HG03378 (cell line): ENCODE measurements around the gene TESK2.
"Not testable (repeated sequence)": the region's sequence is repeated elsewhere in the genome, so short reads cannot be mapped to it uniquely, and the experiment has no call there.

Experiments used
- ATAC-seq: cut with Tn5 transposase; IDR thresholded peaks from one replicate; pipeline ENCODE4 v1.9.1; 2021; ENCODE audit warnings: mild to moderate bottlenecking, moderate library complexity; ENCODE audit not compliant: unreplicated experiment

Gene TESK2

DNA sequence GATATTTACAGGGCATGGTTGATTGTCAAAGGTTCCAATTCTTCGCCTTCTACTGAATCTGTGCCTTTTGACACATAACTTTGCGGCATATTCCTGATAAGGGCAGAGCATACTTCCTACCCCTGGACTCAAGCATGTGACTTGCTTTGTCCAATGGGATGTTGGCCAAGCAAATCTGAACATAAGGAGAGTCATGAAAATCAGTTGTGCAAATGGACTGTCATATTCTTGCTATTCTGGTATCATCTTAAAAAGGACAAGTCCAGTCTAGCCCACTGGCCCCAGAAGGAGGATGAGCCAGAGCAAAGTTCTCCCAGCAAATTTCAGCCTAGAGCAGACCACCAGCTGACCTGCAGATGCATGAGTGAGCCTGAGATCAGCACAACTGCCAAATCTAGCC lies 109.7 kb downstream of the TESK2 start:
- ATAC-seq = no peak

DNA sequence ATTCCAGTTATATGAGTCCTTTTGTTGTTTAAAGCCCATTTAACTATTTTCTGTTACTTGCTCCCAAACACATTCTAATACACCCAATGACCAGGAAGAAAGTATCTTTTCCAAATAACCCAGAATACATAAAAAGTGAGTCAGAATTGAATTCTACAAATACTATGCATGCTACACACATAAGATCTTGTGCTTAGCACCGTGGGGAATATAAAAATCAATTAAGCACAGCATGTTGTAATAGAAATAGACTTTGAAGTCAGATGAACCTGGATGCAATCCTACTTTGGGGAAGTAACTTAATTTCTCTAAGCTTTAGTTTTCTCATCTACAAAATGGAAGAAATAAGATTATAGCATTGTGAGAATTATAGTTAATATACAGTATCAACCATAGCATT lies 110.2 kb downstream of the TESK2 start:
- no peak for ATAC-seq

DNA sequence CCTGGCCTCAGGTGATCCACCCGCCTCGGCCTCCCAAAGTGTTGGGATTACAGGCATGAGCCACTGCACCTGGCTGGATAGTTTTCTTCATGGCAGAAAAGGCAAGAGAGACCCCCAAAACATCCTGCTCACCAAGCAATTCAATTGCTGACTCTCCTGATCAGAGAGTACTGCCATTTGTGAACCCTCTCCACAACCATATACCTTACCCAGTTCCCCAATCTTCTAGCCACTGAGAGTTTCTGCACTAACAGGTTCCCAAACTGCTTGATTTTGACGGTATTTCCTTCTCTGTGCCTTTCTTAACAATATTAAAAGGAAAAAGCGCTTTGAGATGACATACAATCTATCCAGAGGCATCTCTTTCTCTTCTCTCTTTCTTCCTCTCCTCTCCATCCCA lies 110.8 kb downstream of the TESK2 start:
- no peak for ATAC-seq

DNA sequence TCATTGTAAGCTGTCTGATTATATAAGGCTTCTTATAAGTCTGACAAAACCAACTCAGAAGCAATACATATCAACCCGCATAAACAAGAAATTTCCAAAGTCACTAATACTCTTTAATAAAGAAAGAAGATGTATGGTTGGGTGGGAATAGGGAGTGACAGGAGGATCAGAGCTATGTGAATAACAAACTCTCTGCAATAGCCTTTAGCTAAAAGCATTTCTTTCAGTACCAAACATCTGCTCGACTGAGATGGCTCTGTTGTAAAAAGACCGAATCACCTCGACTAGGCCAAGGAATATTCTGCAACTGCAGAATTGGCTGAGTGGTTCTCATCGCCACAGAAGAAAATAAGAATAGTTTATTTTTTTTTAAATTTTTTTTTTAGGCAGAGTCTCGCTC lies 111.4 kb downstream of the TESK2 start:
- no peak for ATAC-seq

DNA sequence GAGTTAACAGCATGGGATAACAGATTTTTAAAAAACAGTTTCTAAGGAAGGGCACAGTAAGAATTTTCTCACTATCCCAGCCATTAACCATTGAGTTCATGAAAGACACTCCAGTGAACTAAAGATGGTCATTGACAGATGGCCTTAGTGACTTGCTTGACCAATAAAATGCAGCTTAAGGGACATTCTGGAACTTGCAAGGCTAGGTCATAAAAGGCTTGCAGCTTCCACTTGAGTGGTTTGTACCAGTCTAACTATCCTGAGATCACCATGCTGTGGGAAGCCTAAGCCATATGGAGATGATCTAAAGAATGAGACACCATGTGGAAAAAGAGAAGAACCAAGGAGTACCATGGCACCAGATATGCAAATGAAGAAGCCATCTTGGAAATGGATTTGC lies 112.8 kb downstream of the TESK2 start:
- ATAC-seq = no peak

DNA sequence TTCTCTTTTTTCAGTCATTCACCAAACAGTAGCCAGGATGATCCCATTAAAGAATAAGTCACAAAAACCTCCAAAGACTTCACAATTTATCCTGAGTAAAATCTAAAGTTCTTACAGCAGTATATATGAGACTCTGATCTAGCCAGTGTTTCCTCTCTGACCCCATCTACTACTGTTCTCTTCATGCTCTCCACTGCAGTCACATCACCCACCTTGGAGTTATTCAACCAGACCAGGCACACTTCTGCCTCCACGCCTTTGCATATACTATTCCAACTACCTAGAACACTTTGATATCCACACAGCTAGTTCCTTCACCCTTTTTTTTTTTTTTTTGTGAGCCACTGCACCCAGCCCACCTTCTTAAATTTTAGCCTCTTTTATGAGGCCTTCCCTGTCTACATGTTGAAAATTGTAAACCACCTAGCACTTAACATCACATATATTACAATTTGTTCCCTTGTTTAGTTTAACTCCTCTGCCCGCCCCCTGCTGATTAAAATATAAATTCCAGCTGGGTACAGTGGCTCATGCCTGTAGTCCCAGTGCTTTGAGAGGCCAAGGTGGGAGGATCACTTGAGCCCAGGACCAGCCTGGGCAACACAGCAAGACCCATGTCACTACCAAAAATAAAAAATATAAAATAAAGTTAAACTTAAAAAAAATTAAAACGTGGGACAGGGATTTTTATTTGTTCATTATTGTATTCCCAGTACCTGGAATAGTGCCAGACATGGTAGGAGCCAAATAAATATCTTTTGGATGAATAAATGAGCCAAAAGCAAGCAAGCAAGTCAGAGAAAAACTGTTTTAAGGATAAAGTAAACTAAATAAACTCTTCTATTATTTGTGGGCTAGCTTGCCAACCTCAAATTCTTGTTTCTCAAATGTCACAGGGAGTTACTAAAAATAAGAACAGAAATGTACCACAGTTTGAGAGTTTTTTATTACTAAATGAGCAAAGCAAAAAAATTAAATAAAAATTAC lies 115.6 kb downstream of the TESK2 start:
- no peak for ATAC-seq

DNA sequence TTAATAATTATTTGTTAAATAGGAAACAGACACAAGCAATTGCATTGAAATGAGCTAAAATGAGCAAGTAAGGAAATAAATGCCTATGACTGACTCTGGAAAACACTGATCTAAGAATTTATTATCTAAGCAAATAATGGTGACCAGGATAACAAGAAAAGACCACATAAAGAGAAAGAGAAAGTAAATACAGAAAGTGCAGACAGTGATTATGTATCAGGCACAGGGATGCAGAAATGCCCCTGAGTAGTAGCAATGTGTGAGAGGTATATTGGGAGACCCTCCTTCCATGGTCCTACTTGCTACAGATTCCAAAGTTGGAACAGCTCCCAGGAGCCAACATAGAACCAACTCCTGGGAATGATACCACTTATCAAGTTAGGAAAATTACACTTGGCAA lies 117.4 kb downstream of the TESK2 start:
- no peak for ATAC-seq

DNA sequence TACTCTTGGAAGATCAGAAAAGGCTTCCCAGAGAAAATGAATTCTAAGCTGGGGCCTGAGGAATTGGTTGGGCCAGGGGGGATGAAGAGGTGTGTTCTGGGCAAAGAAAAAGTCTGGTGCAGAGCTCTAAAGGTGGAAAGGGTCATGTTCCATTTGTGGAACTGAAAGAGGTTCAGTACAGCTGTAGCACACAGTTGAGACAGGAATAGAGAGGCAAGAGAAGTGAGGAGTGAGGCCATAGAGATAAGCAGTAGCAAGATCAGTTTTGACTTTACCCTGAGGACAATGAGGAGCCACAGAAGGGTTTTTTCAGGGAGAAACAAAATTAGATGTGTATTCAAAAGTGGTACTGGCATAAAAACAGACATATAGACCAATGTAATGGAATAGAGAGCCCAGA lies 120.4 kb downstream of the TESK2 start:
- peak; percentile 59 for ATAC-seq

DNA sequence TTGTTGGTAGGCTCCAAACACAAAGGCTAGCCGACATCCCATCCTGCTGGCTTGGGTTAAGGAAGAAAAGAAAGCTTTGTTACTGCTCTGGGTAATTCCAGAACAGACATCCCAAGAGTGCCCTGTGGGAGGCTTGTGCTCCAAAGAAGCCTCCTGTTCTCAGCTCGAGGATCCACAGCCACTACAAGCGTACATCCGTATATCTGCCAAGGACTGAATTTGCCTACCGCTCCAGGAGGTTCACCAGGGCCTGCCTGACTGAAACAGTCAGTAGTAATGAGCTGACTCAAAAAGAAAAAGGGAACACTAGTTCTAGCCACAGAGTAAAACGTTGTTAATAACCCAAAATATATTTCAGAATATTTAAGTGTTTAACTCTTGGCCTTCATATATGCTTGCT lies 125.9 kb downstream of the TESK2 start:
- ATAC-seq = peak; percentile 77

DNA sequence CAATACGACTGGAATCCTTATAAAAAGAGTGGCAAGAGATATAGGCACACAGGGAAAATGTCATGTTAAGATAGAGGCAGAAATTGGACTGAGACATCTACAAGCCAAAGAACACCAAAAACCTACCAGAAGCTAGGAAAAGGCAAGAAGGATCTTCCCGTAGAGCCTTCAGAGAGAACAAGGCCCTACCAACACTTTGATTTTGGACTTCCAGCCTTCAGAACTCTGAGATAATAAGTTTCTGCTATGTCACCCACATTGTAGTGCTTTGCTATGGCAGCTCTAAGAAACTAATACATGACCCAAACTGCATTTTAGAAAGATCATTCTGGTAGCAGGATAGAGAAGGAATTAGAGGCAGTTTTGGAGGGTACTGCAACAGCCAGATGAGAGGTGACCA lies 126.7 kb downstream of the TESK2 start:
- ATAC-seq = no peak

DNA sequence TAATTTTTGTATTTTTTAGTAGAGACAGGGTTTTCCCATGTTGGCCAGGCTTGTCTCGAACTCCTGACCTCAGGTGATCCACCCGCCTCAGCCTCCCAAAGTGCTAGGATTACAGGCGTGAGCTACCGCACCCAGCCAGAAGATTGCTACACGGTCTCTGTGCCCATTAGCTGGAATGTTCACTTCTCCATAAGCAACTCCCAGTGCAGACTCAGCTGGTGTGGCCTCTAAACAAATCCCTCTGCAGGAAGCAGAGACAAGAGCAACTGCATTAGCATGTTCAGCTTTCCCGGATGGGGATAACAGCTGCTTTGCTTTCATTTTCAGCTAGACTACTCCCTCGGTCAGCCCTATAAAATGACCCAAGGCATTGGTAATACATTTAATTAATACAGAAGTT lies 130.0 kb downstream of the TESK2 start:
- not testable (repeated sequence) for ATAC-seq

DNA sequence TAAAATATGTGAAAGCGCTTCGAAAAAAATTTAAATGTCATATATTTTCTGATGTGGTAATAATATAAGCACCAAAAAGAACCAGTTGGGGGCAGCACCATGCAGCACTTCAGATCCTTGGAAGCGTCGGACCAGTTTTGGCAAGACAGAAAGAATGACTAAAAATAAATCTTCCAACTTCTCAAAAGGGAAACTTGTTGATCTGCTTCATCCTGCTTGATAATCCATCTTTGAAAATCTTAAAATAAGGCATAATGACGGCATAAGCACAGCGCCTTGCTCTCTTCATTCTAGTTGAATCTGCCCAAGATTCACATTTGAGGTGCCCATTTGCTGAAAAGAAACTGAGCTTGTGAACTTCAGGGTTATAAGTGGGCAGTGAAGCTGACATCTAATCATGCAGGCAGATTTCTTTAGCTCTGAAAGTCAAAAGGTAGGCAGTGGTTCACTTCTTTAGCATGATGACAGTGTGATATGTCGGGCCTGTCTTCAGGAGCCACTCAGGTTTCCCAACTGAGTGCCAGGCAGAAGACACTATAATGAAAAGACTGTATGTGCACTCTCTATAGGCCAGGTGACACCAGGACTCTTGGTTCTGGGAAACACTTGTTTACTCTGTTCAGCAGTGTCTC lies 131.0 kb downstream of the TESK2 start:
- no peak for ATAC-seq

DNA sequence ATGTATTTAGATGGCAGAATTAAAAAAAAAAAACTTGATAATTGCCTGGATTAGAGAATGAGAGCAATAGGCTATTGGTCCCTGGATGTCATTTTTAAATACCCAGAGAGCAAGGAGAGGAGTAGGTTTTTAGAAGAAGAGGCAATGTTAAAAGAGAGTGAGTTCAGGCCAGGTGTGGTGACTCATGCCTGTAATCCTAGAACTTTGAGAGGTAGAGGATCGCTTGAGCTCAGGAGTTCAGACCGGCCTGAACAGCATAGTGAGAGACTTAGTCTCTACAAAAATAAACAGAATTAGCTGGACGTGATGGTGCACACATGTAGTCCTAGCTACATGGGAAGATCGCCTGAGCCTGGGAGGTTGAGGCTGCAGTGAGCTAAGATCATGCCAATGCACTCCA lies 134.8 kb downstream of the TESK2 start:
- no peak for ATAC-seq

DNA sequence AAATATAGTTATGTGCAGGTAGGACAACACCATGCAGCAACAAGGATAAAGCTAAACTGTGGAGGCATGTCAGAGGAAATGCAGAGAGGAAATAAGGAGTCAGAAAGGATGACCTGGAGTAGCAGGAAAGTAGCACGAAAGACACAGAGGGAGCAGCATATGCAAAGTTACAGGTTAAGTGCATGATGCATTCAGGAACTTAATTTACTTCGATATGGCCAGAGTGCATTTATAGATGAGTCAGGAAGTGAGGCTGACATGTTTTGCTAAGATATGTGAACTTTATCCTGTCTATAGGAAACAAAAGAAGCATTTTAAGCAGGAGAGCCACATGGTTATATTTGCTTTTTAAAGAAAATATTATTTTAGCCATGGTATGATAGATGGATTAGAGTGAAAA lies 135.3 kb downstream of the TESK2 start:
- no peak for ATAC-seq

DNA sequence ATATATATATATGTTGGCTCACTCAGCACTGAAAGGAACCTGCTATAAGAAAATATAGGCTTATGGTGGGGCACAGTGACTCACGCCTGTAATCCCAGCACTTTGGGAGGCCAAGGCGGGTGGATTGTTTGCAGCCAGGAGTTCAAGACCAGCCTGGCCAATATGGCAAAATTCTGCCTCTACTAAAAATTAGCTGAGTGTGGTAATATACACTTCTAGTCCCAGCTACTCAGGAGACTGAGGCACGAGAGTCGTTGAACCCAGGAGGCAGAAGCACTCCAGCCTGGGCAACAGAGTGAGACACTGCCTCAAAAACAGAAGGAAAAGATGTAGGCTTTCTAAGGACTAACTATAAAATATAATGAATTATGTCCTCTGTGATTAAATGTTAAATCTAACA lies 136.1 kb downstream of the TESK2 start:
- ATAC-seq = no peak

DNA sequence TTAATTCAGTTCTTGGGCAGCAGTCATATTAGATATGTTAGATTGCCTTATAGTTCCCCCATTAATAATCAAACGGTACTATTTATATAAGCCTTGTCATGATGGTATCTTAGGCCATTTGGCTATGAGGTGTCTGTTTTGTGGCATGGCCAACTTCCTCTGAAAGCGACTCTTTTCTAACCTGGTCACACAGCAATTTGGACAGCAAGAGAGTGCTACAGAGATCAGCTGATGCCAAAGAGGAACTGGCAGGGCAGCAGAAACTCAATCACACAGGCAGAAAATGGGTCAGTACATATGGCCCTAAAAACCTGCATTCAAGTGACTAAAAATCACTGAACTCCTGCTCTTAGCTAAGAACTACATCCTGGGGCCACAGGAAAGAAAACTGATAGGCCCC lies 137.3 kb downstream of the TESK2 start:
- ATAC-seq = no peak

DNA sequence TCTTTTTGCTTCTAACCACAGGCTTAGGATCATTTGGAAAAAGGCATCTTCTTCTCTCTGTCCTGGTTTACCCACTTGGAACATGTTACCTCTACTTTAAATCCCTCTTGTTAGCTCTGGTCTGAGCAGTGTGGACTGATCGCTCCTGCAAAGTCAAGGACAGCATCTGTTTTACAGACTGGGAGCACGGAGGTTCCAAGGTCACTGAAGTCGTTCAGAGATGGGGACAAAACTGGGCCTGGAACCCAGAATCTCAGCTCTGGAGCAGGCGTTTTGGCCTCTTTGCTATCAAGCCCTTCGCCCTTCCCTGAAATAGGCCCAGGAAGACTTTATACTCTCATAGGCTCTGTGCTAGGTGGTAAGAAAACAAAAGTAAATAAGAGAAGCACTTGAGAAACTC lies 139.5 kb downstream of the TESK2 start:
- no peak for ATAC-seq

DNA sequence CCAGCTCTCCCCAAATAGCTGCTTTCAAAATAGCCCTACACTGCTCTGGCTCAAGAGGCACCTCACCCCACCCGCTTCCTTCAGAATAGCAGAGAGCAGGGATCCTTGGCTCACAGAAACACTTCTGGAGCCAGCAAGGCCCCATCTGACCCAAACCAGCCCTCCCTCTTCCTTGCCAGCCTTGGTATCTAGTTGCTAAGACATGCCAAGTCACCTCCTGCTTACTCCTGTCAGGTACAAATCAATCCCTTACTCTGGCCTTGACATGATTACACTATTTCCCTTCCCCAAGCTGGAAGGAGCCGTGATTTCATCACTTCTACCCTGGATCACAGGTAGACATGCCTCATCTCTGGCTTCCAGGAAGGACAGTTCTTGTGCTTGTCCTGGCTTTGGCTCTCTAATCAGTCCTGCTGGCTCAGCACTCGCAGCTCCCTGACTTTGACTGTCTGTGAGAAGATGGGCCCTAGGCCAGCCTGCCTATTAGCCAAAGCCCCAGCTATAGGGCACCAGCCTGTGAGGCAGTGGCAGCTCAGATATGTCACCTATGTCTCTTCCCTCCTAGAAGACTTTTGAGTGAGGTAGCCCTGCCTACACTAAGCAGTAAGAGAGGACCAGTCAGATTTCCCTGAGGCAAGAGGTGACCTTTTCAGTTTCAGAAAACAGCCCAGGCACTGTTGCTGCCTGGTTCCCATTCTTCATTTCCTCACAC lies 141.8 kb downstream of the TESK2 start:
- no peak for ATAC-seq

DNA sequence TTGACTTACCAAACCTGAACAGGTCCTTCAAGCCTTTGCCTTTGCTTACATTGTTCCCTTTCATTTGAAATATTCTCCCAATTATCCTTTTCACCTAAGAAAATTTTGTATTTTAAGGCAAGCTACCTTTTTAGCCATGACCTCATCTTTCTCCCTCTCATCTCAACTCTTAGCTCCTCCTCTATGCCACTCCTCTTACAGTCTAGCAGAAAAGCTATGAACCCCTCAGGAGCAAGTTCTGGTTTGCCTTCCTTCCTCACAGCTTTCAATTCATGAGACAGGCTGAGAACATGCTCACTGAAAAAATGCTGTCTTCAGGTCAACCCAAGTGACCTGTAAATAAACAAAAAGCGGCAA lies 142.4 kb downstream of the TESK2 start:
- ATAC-seq = no peak

DNA sequence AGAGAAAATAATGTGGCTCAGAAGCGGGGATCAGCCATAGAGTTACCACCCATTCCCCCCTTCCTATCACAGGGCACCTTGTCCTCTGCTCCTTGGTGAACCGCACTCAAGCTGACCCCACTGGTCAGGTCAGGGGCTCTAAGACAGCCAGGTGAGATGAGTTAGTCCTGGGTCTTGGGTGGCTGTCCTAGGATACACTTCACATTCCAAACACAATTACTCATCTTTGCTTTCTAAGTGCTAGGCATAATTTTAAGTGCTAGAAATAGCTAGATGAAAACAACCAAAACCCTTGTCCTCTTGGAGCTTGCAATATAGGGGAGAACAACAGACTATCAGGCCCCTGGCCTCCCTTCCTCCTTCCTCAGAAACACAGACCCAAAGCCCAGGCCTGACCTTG lies 142.9 kb downstream of the TESK2 start:
- no peak for ATAC-seq

DNA sequence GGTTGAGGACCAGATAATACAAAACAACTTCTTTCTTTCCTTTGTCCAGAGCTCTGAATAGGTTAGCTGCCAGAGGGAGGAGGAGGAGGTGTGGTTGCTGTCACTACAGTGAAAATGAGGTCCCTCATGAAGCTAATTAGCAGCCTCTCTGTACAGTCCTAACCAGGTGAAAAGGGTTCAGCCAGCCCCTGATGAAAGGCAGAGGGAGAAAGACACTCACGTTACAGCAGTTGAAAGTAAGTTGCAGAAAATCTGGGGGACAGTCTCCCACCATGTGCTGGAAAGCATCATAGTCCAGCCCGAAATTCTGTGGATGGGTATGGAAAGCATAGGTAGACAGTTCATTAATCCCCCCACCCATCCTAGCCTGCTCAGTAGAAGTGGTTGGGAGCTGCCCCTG lies 144.5 kb downstream of the TESK2 start:
- no peak for ATAC-seq

DNA sequence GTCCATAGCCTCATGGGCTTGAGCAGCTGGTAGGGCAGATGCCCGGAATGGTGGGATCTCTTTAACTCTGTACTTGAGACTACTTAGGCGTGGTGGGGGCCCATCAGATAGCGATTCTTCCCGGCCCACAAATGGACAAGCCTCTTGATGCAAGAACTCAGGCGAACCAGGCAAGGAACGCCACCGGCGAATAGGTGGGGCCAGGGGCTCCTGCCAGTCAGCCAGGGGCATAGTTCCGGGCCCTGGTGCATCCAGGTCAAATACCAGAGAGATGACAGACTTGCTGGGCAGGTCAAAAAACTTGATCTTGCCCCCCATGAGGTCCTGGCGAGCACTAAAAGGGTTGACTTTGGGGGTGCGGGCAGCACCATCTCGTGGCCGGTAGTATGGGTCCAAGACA lies 145.9 kb downstream of the TESK2 start:
- no peak for ATAC-seq
